GM12878 (cell line): ENCODE measurements around the gene L1TD1. TPM values are rescaled to one million over a fixed set of nuclear protein-coding genes. Genes with fewer than 3 reads are reported as not detected.

Source experiments
- ATAC-seq: fragments of 200-7000 bp; cut with Tn5 transposase; 3 replicates; pipeline ENCODE4 v1.9.1; 2020; ENCODE audit warnings: mild to moderate bottlenecking, moderate library complexity
- BruUV-seq: library from RNA; stranded (reverse); fragments of 400-500 nt; replicated peaks from 2 replicates; lab custom pipeline; 2021; lab: Mats Ljungman, UMichigan
- CTCF ChIA-PET: fragments of 300-600 bp; sonication (Branson Sonifier 250); formaldehyde crosslinking; extraction: SDS; loops from one replicate; lab custom pipeline; 2021; ENCODE audit warnings: inconsistent platforms; lab: Yijun Ruan, JAX
- POLR2A ChIA-PET: fragments of 350-600 bp; formaldehyde crosslinking; extraction: SDS; loops from one replicate; lab custom pipeline; 2021; ENCODE audit warnings: inconsistent platforms; lab: Charles Lee
- RAD21 ChIA-PET: fragments of 300-600 bp; sonication (Branson Sonifier 250); formaldehyde crosslinking; loops from one replicate; lab custom pipeline; 2023; ENCODE audit warnings: antibody characterized with exemption; ENCODE audit not compliant: unreplicated experiment; lab: Charles Lee
- SMC1A ChIA-PET: fragments of 300-600 bp; sonication (Branson Sonifier 250); formaldehyde crosslinking; loops from one replicate; lab custom pipeline; 2023; ENCODE audit not compliant: unreplicated experiment, uncharacterized antibody; lab: Charles Lee
- DNase-seq: peaks from one replicate; pipeline ENCODE4 v3.0.0-alpha.2; 2011; ENCODE audit warnings: low read depth, low spot score
- FAIRE-seq: peaks from 3 replicates; lab custom pipeline; 2011; peaks lifted over from hg19 to GRCh38; lab: Jason Lieb, UNC
- H2AFZ ChIP-seq: 2 replicates; pipeline ENCODE4 v1.6.0; 2011; ENCODE audit warnings: low read depth, low read length, control low read depth; ENCODE audit not compliant: control insufficient read depth
- H3K27ac ChIP-seq: 2 replicates; pipeline ENCODE4 v1.5.1; 2011; ENCODE audit warnings: control low read depth; ENCODE audit not compliant: control insufficient read depth, insufficient read depth
- H3K27me3 ChIP-seq, 2 experiments: replicated peaks in 1 of 2; 2 replicates each; pipeline versions ENCODE4 v1.6.0 to v1.6.1; 2011; ENCODE audit warnings: low read length in 1 of 2; ENCODE audit not compliant: control insufficient read depth in 2 of 2, insufficient read depth in 2 of 2
- H3K36me3 ChIP-seq, 2 experiments: 2 replicates each; pipeline ENCODE4 v1.5.1; 2011; ENCODE audit warnings: low read length in 1 of 2; ENCODE audit not compliant: control insufficient read depth in 2 of 2, insufficient read depth in 2 of 2
- H3K4me1 ChIP-seq: 2 replicates; pipeline ENCODE4 v1.6.1; 2011; ENCODE audit warnings: mild to moderate bottlenecking, low read length, moderate library complexity, mixed read lengths; ENCODE audit not compliant: control insufficient read depth, insufficient read depth
- H3K4me2 ChIP-seq: 2 replicates; pipeline ENCODE4 v1.6.0; 2011; ENCODE audit warnings: control low read depth; ENCODE audit not compliant: control insufficient read depth, insufficient read depth
- H3K4me3 ChIP-seq: fragments of 200-600 bp; sonication (generic); 2 replicates; pipeline ENCODE4 v1.5.1; 2016
- H3K79me2 ChIP-seq: 2 replicates; pipeline ENCODE4 v1.6.0; 2011; ENCODE audit warnings: low read length; ENCODE audit not compliant: control insufficient read depth, insufficient read depth
- H3K9ac ChIP-seq: 2 replicates; pipeline ENCODE4 v1.8.0; 2011; ENCODE audit warnings: low read length, control low read depth, mixed read lengths; ENCODE audit not compliant: control insufficient read depth, insufficient read depth
- H3K9me3 ChIP-seq: replicated peaks from 3 replicates; pipeline ENCODE4 v1.5.1; 2011; ENCODE audit warnings: mild to moderate bottlenecking, low read length; ENCODE audit not compliant: control insufficient read depth, insufficient read depth
- H4K20me1 ChIP-seq: 2 replicates; pipeline ENCODE4 v1.6.0; 2011; ENCODE audit not compliant: control insufficient read depth, insufficient read depth
- HCFC1 ChIP-seq: fragments of 150-350 bp; IDR thresholded peaks from 2 replicates; pipeline ENCODE4 v1.6.1; 2014; ENCODE audit warnings: low read length
- RBBP5 ChIP-seq: fragments of 200-600 bp; sonication (generic); conservative IDR thresholded peaks from 2 replicates; pipeline ENCODE4 v1.6.1; 2016
- SMAD1 ChIP-seq: fragments of 450-650 bp; IDR thresholded peaks from 2 replicates; pipeline ENCODE4 v1.6.1; 2018; ENCODE audit warnings: mild to moderate bottlenecking, low read depth; ENCODE audit not compliant: partially characterized antibody
- TCF7 ChIP-seq: IDR thresholded peaks from 2 replicates; pipeline ENCODE4 v1.6.1; 2014; ENCODE audit warnings: antibody characterized with exemption, borderline replicate concordance
- WGBS: methylation state at CpG from one replicate; pipeline ENCODE4 v1.1.6; 2016; ENCODE audit warnings: low lambda C conversion rate; ENCODE audit not compliant: insufficient replicate concordance, insufficient coverage; ENCODE audit errors: missing lambda C conversion rate; 5-methylcytosine and 5-hydroxymethylcytosine counted together
- in situ Hi-C: fragments of 300-500 bp; cut with MboI; formaldehyde crosslinking; loops from 9 replicates; pipeline ENCODE4 v1.14.3; 2018; ENCODE audit warnings: mixed read lengths
- intact Hi-C: fragments of 100-400 bp; cut with micrococcal nuclease; formaldehyde crosslinking; loops from one replicate; pipeline ENCODE4 v1.14.2; 2022; ENCODE audit not compliant: unreplicated experiment
- polyA plus RNA-seq, 11 experiments: library from polyadenylated mRNA; depleted of rRNA in 4 of 11; unstranded in 6 of 11; stranded (reverse) in 5 of 11; fragments of >200 nt; fragmentation: Nextera tagmentation in 4 of 11; fragmentation: Illumina TruSeq in 1 of 11; extraction: Ambion mirVana in 4 of 11; extraction: Trizol in 1 of 11; gene quantifications; 1 replicate in 1 of 11; 2 replicates in 10 of 11; pipeline versions ENCODE4 v1.2.1 to v1.2.3, GENCODE V29; 2011 to 2016; ENCODE audit warnings: inconsistent platforms in 2 of 11, missing spikeins in 2 of 11, low read depth in 1 of 11
- total RNA-seq, 4 experiments: library from RNA; depleted of rRNA in 3 of 4; stranded (reverse); fragments of >200 nt in 3 of 4; fragmentation: Illumina TruSeq in 1 of 4; extraction: Trizol in 1 of 4; gene quantifications; 2 replicates each; pipeline versions ENCODE4 v1.2.1 to v1.2.3, GENCODE V29; 2013 to 2021
- TF ChIP-seq, protein P1 (sequence below): fragments of 450-650 bp; formaldehyde crosslinking; IDR thresholded peaks from 2 replicates; pipeline ENCODE4 v1.4.0; 2022; ENCODE audit warnings: mild to moderate bottlenecking, moderate library complexity
- TF ChIP-seq, protein P2 (sequence below): fragments of 150-350 bp; IDR thresholded peaks from 2 replicates; pipeline ENCODE4 v1.6.1; 2016; ENCODE audit warnings: low read depth, low read length

Gene L1TD1
- total and polyA plus RNA-seq, 10 of the 15 experiments (the other 5 are each of a cell fraction or from before 2014, with no cell fraction given): 0.07 to 0.31 (median 0.21) TPM; not detected in 7

DNA sequence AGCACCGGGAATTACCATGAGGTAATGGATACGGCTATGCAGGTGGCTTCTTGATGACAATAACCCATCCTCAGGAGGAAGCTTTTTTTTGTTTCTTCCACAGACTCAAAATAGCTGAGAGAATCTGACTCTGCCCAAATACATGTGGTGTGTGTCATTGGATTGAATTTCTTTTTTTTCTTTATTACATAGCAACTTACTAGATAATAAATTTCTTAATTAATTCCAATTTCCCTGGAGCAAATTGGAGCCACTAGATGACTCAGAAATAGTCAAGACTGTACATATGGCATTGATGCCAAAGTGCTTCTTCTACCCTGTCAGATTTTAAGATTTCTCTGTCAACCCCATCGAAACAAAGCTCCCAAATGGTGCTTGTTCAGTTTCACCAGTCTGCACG lies 42.7 kb downstream of the L1TD1 start:
- H3K27ac ChIP-seq: no peak overlapping the region
- H3K36me3 ChIP-seq: no peaks in the 10 kb centered on the region
- H3K79me2 ChIP-seq: no peaks in the 10 kb centered on the region
- no peak overlapping the region for H3K4me2 ChIP-seq
- in situ Hi-C loops (no loop called here), intact Hi-C loops (no loop called here)
- FAIRE-seq (no peak), DNase-seq (no peak), ATAC-seq (no peak)
- ChIA-PET SMC1A (interaction anchor here (1.0 kb wide), 1 partner anchor 62 kb away, joined by 3 read pairs; no protein-coding TSS in a partner anchor), POLR2A (no interaction called here), CTCF (no interaction called here), RAD21 (no interaction called here)
- 2% methylated on average over 4 of the region's 4 CpGs for WGBS
- H3K9ac ChIP-seq: no peak overlapping the region
- H3K4me3 ChIP-seq: no peak overlapping the region
- no peaks in the 10 kb centered on the region for H3K4me1 ChIP-seq
- no TSS peak for BruUV-seq
- H4K20me1 ChIP-seq: no peaks in the 10 kb centered on the region
- H2AFZ ChIP-seq: no peak overlapping the region
- no peaks in the 10 kb centered on the region for H3K9me3 ChIP-seq
- H3K27me3 ChIP-seq: no peaks in the 10 kb centered on the region
- TF ChIP-seq, protein P1, sequence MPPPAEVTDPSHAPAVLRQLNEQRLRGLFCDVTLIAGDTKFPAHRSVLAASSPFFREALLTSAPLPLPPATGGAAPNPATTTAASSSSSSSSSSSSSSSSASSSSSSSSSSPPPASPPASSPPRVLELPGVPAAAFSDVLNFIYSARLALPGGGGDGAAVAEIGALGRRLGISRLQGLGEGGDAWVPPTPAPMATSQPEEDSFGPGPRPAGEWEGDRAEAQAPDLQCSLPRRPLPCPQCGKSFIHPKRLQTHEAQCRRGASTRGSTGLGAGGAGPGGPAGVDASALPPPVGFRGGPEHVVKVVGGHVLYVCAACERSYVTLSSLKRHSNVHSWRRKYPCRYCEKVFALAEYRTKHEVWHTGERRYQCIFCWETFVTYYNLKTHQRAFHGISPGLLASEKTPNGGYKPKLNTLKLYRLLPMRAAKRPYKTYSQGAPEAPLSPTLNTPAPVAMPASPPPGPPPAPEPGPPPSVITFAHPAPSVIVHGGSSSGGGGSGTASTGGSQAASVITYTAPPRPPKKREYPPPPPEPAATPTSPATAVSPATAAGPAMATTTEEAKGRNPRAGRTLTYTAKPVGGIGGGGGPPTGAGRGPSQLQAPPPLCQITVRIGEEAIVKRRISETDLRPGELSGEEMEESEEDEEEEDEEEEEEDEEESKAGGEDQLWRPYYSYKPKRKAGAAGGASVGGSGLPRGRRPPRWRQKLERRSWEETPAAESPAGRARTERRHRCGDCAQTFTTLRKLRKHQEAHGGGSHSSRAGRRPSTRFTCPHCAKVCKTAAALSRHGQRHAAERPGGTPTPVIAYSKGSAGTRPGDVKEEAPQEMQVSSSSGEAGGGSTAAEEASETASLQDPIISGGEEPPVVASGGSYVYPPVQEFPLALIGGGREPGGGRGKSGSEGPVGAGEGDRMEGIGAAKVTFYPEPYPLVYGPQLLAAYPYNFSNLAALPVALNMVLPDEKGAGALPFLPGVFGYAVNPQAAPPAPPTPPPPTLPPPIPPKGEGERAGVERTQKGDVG (CRISPR knock-in tag): no peak
- TF ChIP-seq RBBP5 (no peak), HCFC1 (no peak), TCF7 (no peak), SMAD1 (no peak)
- TF ChIP-seq, protein P2, sequence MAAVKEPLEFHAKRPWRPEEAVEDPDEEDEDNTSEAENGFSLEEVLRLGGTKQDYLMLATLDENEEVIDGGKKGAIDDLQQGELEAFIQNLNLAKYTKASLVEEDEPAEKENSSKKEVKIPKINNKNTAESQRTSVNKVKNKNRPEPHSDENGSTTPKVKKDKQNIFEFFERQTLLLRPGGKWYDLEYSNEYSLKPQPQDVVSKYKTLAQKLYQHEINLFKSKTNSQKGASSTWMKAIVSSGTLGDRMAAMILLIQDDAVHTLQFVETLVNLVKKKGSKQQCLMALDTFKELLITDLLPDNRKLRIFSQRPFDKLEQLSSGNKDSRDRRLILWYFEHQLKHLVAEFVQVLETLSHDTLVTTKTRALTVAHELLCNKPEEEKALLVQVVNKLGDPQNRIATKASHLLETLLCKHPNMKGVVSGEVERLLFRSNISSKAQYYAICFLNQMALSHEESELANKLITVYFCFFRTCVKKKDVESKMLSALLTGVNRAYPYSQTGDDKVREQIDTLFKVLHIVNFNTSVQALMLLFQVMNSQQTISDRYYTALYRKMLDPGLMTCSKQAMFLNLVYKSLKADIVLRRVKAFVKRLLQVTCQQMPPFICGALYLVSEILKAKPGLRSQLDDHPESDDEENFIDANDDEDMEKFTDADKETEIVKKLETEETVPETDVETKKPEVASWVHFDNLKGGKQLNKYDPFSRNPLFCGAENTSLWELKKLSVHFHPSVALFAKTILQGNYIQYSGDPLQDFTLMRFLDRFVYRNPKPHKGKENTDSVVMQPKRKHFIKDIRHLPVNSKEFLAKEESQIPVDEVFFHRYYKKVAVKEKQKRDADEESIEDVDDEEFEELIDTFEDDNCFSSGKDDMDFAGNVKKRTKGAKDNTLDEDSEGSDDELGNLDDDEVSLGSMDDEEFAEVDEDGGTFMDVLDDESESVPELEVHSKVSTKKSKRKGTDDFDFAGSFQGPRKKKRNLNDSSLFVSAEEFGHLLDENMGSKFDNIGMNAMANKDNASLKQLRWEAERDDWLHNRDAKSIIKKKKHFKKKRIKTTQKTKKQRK: no peak
- TF ChIP-seq, all 136 proteins: peak for 0
